Adrenal gland (tissue), 5 donors: ENCODE data around the gene TDRD10.

Experiments
- CTCF ChIP-seq, 6 experiments: fragments of 450-650 bp in 4 of 6; fragments of 200-600 bp in 2 of 6; sonication (generic) in 1 of 6; IDR thresholded peaks; 1 replicate in 5 of 6; 2 replicates in 1 of 6; pipeline versions ENCODE4 v1.5.1 to v1.8.0; 2016 to 2021; ENCODE audit warnings: antibody characterized with exemption in 6 of 6, mild to moderate bottlenecking in 2 of 6, moderate library complexity in 1 of 6
- POLR2A ChIP-seq, 2 donors: fragments of 450-650 bp; IDR thresholded peaks; one replicate each; pipeline ENCODE4 v1.6.1; 2017; ENCODE audit warnings: antibody characterized with exemption in 2 of 2, mild to moderate bottlenecking in 2 of 2, moderate library complexity in 1 of 2
- donor health status: DM: no; HTN: no; CAD: no.

DNA sequence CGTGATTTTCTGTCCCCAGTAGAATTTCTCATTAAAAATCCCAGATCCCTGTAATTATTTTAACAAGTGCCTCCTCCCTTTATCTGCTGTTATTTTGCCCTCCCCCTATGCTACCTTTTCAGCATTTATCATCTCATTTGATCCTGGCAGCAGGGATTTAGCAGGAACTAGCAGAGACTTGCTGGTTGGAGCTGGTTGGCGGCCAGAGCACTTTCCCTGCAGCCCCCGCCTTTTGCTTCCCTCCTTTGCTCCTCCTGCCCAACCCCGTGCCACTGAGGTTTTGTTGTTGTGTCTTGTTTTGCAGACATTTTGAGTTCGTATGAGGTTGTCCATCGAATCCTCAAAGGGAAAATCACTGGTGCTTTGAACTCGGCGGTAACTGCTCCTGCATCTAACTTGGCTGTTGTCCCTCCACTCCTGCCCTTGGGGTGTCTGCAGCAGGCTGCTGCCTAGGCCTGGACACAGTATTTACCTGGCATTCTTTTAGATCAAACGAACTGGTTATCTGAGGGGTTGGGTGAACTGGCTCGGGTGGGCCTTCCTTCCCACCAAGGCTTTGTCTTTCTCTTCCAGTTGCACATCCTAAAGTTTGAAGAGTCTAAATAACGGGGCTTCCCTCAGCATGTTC lies 45.2 kb downstream of the TDRD10 start:
- no peak for TF ChIP-seq CTCF (IDR thresholded peaks at IDR 0.05)
- TF ChIP-seq POLR2A (IDR thresholded peaks at IDR 0.05), result no peak
